ENCODE measurements around the gene FBP2. TPM values are rescaled to one million over a fixed set of nuclear protein-coding genes. Genes with fewer than 3 reads are reported as not detected.
"Not testable (repeated sequence)": the region's sequence is repeated elsewhere in the genome, so short reads cannot be mapped to it uniquely, and the experiment has no call there.

The FBP2 gene
- polyA plus RNA-seq, 1 of the 3 experiments (the other 2 are of a cell fraction): not detected

DNA sequence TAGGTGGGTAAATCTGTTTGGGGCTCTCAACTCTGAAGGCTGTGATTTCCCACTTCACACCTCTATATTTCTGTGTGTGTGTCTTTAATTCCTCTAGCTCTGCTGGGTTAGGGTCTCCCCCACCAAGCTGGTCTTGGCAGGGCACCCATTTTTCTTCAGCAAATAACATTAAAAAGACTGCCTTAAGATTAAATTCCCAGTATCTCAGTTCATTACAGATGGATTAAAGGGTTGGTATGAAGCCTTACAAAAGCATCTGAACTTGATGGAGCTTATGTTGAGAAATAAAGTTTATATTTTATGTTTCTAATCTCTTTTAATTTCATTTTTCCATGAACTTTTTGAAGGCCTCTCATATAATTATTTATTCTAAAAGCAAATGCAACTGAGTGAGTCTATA lies 27.1 kb downstream of the FBP2 start (continued):
- TF ChIP-seq MEF2A (IDR thresholded peaks at IDR 0.05; ENCODE audit: borderline replicate concordance, low read depth) (no peak), TAF1 (IDR thresholded peaks at IDR 0.05; ENCODE audit: borderline replicate concordance, low read depth, low read length) (no peak), POLR2AphosphoS5 (IDR thresholded peaks at IDR 0.05; ENCODE audit: low read depth, low read length) (no peak), FOSL2 (IDR thresholded peaks at IDR 0.05; ENCODE audit: borderline replicate concordance, low read depth) (no peak), RAD21 (IDR thresholded peaks at IDR 0.05; ENCODE audit: low read length) (no peak), FOXJ3 (CRISPR knock-in tag; IDR thresholded peaks at IDR 0.05) (no peak)

DNA sequence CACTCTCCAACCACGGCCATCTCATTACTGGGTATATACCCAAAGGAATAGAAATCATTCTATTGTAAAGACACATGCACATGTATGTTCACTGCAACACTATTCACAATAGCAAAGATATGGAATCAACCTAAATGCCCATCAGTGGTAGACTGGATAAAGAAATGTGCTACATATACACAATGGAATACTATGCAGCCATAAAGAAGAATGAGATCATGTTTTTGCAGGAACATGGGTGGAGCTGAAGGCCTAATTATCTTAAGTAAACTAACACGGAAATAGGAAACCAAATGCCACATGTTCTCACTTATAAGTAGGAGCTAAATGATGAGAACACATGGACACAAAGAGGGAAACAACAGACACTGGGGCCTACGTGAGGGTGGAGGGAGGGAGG lies 29.3 kb downstream of the FBP2 start:
- H3K9me2 ChIP-seq; H3K4me1 ChIP-seq (ENCODE audit: control insufficient read depth in 1 of 2, insufficient read depth in 2 of 2, low read depth in 1 of 2, low read length in 1 of 2); H3K4me2 ChIP-seq; DNase-seq; H3K79me2 ChIP-seq (ENCODE audit: insufficient read depth); H3F3A ChIP-seq (replicated peaks; ENCODE audit: insufficient read depth); H3K9ac ChIP-seq; CTCF ChIA-PET; H3K36me3 ChIP-seq (replicated peaks in 1 of 2; ENCODE audit: control insufficient read depth in 1 of 2, insufficient read depth in 2 of 2, low read length in 1 of 2); H4K20me1 ChIP-seq (ENCODE audit: insufficient read depth); H2AFZ ChIP-seq (ENCODE audit: low read depth); H3K9me3 ChIP-seq; H3K4me3 ChIP-seq (ENCODE audit: low read depth in 2 of 2, low read length in 1 of 2); H3K27ac ChIP-seq (ENCODE audit: low read depth in 2 of 2, low read length in 1 of 2); H3K27me3 ChIP-seq (ENCODE audit: insufficient read depth); POLR2A ChIA-PET: not testable (repeated sequence)
- WGBS (ENCODE audit: low lambda C conversion rate): 47% methylated on average over 3 of the region's 3 CpGs

DNA sequence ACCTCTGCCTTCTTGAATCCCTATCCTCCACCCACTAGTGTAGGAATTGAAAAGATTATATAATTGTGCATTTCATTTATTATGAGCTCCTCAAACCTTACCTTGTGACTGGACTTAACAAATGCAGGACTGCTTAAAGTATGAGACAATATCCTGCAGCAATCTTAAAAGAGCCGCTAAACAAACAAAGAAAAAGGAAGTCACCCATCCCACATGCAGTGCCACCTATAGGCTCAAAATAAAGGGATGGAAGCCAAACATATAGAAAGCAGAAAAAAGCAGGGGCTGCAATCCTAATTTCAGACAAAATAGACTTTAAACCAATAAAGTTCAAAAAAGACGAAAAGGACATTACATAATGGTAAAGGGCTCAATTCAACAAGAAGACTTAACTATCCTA lies 30.1 kb downstream of the FBP2 start:
- Histone ChIP-seq H3K9me2 (no peaks in the 10 kb centered on the region), H3K4me1 (ENCODE audit: control insufficient read depth in 1 of 2, insufficient read depth in 2 of 2, low read depth in 1 of 2, low read length in 1 of 2) (no peaks in the 10 kb centered on the region; a peak in 1 of 4 replicates), H3K36me3 (replicated peaks in 1 of 2; ENCODE audit: control insufficient read depth in 1 of 2, insufficient read depth in 2 of 2, low read length in 1 of 2) (no peaks in the 10 kb centered on the region), H3K9ac (no peak overlapping the region), H3K4me2 (no peak overlapping the region), H4K20me1 (ENCODE audit: insufficient read depth) (no peaks in the 10 kb centered on the region), H3K79me2 (ENCODE audit: insufficient read depth) (no peaks in the 10 kb centered on the region), H3K4me3 (ENCODE audit: low read depth in 2 of 2, low read length in 1 of 2) (no peak overlapping the region), H3K9me3 (no peaks in the 10 kb centered on the region), H3F3A (replicated peaks; ENCODE audit: insufficient read depth) (no peaks in the 10 kb centered on the region), H2AFZ (ENCODE audit: low read depth) (no peak overlapping the region), H3K27ac (ENCODE audit: low read depth in 2 of 2, low read length in 1 of 2) (no peak overlapping the region), H3K27me3 (ENCODE audit: insufficient read depth) (no peaks in the 10 kb centered on the region)
- ChIA-PET CTCF (interaction anchor here (1.2 kb wide), 1 partner anchor 9 kb away, joined by 4 read pairs; the partner anchor contains the start of gene PCAT7), POLR2A (no interaction called here)
- TF ChIP-seq EP300 (IDR thresholded peaks at IDR 0.05; ENCODE audit: borderline replicate concordance in 1 of 2, low read depth in 1 of 2, low read length in 1 of 2) (no peak), RAD21 (IDR thresholded peaks at IDR 0.05; ENCODE audit: low read length) (no peak), RCOR1 (IDR thresholded peaks at IDR 0.05; ENCODE audit: low read length) (no peak), MEF2A (IDR thresholded peaks at IDR 0.05; ENCODE audit: borderline replicate concordance, low read depth) (no peak), EZH2phosphoT487 (IDR thresholded peaks at IDR 0.05; ENCODE audit: borderline replicate concordance, low read depth) (no peak), SIN3A (IDR thresholded peaks at IDR 0.05; ENCODE audit: borderline replicate concordance, low read depth, low read length) (no peak), TCF12 (IDR thresholded peaks at IDR 0.05) (no peak), TEAD4 (IDR thresholded peaks at IDR 0.05; ENCODE audit: borderline replicate concordance, insufficient read depth) (no peak), CHD2 (IDR thresholded peaks at IDR 0.05; ENCODE audit: low read length, partially characterized antibody) (no peak), NRF1 (IDR thresholded peaks at IDR 0.05; ENCODE audit: low read depth, low read length) (no peak)
- TF ChIP-seq, protein P1, sequence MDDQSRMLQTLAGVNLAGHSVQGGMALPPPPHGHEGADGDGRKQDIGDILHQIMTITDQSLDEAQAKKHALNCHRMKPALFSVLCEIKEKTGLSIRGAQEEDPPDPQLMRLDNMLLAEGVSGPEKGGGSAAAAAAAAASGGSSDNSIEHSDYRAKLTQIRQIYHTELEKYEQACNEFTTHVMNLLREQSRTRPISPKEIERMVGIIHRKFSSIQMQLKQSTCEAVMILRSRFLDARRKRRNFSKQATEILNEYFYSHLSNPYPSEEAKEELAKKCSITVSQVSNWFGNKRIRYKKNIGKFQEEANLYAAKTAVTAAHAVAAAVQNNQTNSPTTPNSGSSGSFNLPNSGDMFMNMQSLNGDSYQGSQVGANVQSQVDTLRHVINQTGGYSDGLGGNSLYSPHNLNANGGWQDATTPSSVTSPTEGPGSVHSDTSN (IDR thresholded peaks at IDR 0.05): no peak
- 36% methylated on average over 2 of the region's 2 CpGs for WGBS (ENCODE audit: low lambda C conversion rate)
- no peak for DNase-seq
